HepG2 (cell line): ENCODE results near the gene SLC25A47. TPM values are rescaled to one million over a fixed set of nuclear protein-coding genes. Genes with fewer than 3 reads are reported as not detected.

Experiments used
- CCDC6 ChIP-seq: sonication (generic); formaldehyde crosslinking; IDR thresholded peaks from 2 replicates; pipeline ENCODE4 v1.8.1; 2022; ENCODE audit warnings: mild to moderate bottlenecking, missing genetic modification reagents, moderate library complexity
- DNMT1 ChIP-seq: sonication (generic); formaldehyde crosslinking; IDR thresholded peaks from 2 replicates; pipeline ENCODE4 v1.5.1; 2020; ENCODE audit warnings: mild to moderate bottlenecking, missing genetic modification reagents
- ELF1 ChIP-seq: sonication (generic); formaldehyde crosslinking; IDR thresholded peaks from 2 replicates; pipeline ENCODE4 v1.4.0; 2020; ENCODE audit warnings: missing genetic modification reagents
- HNF1A ChIP-seq, 2 experiments: sonication (generic) in 1 of 2; formaldehyde crosslinking in 1 of 2; IDR thresholded peaks; 2 replicates each; pipeline versions ENCODE4 v1.4.0 to v1.6.1; 2016 to 2020; ENCODE audit warnings: borderline replicate concordance in 1 of 2, low read depth in 1 of 2, mild to moderate bottlenecking in 1 of 2, missing genetic modification reagents in 1 of 2
- HOXA3 ChIP-seq: sonication (generic); formaldehyde crosslinking; IDR thresholded peaks from 2 replicates; pipeline ENCODE4 v1.5.0; 2020; ENCODE audit warnings: missing genetic modification reagents
- MBNL3 ChIP-seq: fragments of 250-450 bp; sonication (Bioruptor Pico); conservative IDR thresholded peaks from 2 replicates; pipeline ENCODE4 v1.8.0; 2022; ENCODE audit warnings: mild to moderate bottlenecking, inconsistent platforms
- NCOA2 ChIP-seq: sonication (generic); formaldehyde crosslinking; IDR thresholded peaks from 2 replicates; pipeline ENCODE4 v1.8.0; 2022; ENCODE audit warnings: inconsistent platforms
- NFAT5 ChIP-seq: sonication (generic); formaldehyde crosslinking; IDR thresholded peaks from 2 replicates; pipeline ENCODE4 v1.4.0; 2020; ENCODE audit warnings: missing genetic modification reagents
- PREB ChIP-seq: sonication (generic); formaldehyde crosslinking; IDR thresholded peaks from 2 replicates; pipeline ENCODE4 v1.4.0; 2020; ENCODE audit warnings: missing genetic modification reagents
- RFX3 ChIP-seq: IDR thresholded peaks from 2 replicates; pipeline ENCODE4 v1.6.1; 2016; ENCODE audit warnings: missing biosample characterization, missing genetic modification reagents
- SIX1 ChIP-seq: sonication (generic); formaldehyde crosslinking; IDR thresholded peaks from 2 replicates; pipeline ENCODE4 v1.4.0; 2020; ENCODE audit warnings: missing genetic modification reagents, borderline replicate concordance
- SP5 ChIP-seq: IDR thresholded peaks from 2 replicates; pipeline ENCODE4 v1.6.1; 2016; ENCODE audit warnings: low read depth, borderline replicate concordance
- ZFP36L1 ChIP-seq: sonication (generic); formaldehyde crosslinking; IDR thresholded peaks from 2 replicates; pipeline ENCODE4 v1.8.0; 2022; ENCODE audit warnings: mild to moderate bottlenecking, missing genetic modification reagents, moderate library complexity
- ZNF136 ChIP-seq: sonication (generic); formaldehyde crosslinking; IDR thresholded peaks from 2 replicates; pipeline ENCODE4 v1.8.1; 2022; ENCODE audit warnings: low read depth, mild to moderate bottlenecking, moderate library complexity, missing genetic modification reagents
- ZNF207 ChIP-seq: fragments of 450-650 bp; IDR thresholded peaks from 2 replicates; pipeline ENCODE4 v1.6.1; 2016; ENCODE audit warnings: antibody characterized with exemption, borderline replicate concordance
- ZNF232 ChIP-seq: sonication (generic); formaldehyde crosslinking; IDR thresholded peaks from 2 replicates; pipeline ENCODE4 v1.4.0; 2020; ENCODE audit warnings: missing genetic modification reagents, borderline replicate concordance
- ZNF7 ChIP-seq: IDR thresholded peaks from 2 replicates; pipeline ENCODE4 v1.6.1; 2016; ENCODE audit warnings: missing biosample characterization, missing genetic modification reagents
- polyA plus RNA-seq, 8 experiments: library from polyadenylated mRNA; depleted of rRNA in 3 of 8; stranded (reverse) in 7 of 8; unstranded in 1 of 8; fragments of >200 nt; fragmentation: Illumina TruSeq in 4 of 8; extraction: Trizol in 4 of 8; gene quantifications; 2 replicates each; pipeline versions ENCODE4 v1.2.1 to v1.2.3, GENCODE V29; 2011 to 2016; ENCODE audit warnings: low read depth in 4 of 8, missing spikeins in 1 of 8, mixed read lengths in 1 of 8; ENCODE audit not compliant: insufficient read depth in 1 of 8
- total RNA-seq, 5 experiments: library from RNA; depleted of rRNA; stranded (reverse); fragments of >200 nt; fragmentation: Illumina TruSeq; extraction: Trizol; gene quantifications; 2 replicates each; pipeline ENCODE4 v1.2.3, GENCODE V29; 2016; ENCODE audit warnings: low read depth in 1 of 5

SLC25A47 gene
- total and polyA plus RNA-seq, 2 of the 13 experiments (the other 11 are each of a cell fraction or from before 2014, with no cell fraction given): 1.0 to 1.7 TPM

DNA sequence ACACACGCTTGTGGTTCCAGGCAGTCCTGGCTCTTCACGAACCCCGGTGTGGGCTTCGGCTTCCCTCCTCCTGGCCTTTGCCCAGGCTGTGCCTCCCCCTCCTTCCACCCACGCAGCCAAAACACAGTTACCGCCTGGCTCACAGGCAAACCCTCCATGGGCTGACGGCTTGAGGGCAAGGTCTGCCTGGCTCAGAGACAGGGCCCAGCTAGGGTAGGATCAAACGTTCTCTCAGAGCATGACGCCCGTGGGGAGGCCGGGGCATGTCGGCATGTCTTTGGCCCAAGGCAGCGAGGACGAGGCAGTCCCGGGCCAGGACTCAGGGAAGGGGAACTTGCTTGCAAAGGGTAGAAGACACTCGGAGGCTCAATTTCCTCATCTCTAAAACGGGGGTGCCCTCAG lies 2.1 kb downstream of the SLC25A47 start (continued):
- no peak for TF ChIP-seq NFAT5
- no peak for TF ChIP-seq ZNF232 (CRISPR knock-in tag)
- no peak for TF ChIP-seq ELF1 (CRISPR knock-in tag)
- no peak for TF ChIP-seq ZNF7 (CRISPR knock-in tag)
- no peak for TF ChIP-seq DNMT1
- no peak for TF ChIP-seq ZNF136 (CRISPR knock-in tag)
- no peak for TF ChIP-seq MBNL3
- no peak for TF ChIP-seq NCOA2 (CRISPR knock-in tag)
- TF ChIP-seq PREB: no peak
- TF ChIP-seq ZFP36L1 (CRISPR knock-in tag): no peak
- TF ChIP-seq CCDC6 (CRISPR knock-in tag): 0 out of 2 replicates have a peak, but pooled peaks have one; percentile 35
- no peak for TF ChIP-seq HOXA3 (CRISPR knock-in tag)
- TF ChIP-seq SP5 (CRISPR knock-in tag): no peak
- no peak for TF ChIP-seq HNF1A (IDR thresholded peaks at IDR 0.05; ENCODE audit: low read depth)
- no peak for TF ChIP-seq HNF1A (CRISPR knock-in tag; IDR thresholded peaks at IDR 0.05; ENCODE audit: borderline replicate concordance)
- no peak for TF ChIP-seq SIX1 (CRISPR knock-in tag)
- TF ChIP-seq RFX3: no peak
- no peak for TF ChIP-seq ZNF207
